ENCODE data around the gene SLC5A10.
"Not testable (repeated sequence)": the region's sequence is repeated elsewhere in the genome, so short reads cannot be mapped to it uniquely, and the experiment has no call there.

SLC5A10 gene

GRCh38 chr17:19005137-19005773 lies 53.3 kb downstream of the SLC5A10 start:
- DNase-seq: no peak

GRCh38 chr17:19005789-19006430 lies 53.9 kb downstream of the SLC5A10 start:
- DNase-seq: no peak

DNA sequence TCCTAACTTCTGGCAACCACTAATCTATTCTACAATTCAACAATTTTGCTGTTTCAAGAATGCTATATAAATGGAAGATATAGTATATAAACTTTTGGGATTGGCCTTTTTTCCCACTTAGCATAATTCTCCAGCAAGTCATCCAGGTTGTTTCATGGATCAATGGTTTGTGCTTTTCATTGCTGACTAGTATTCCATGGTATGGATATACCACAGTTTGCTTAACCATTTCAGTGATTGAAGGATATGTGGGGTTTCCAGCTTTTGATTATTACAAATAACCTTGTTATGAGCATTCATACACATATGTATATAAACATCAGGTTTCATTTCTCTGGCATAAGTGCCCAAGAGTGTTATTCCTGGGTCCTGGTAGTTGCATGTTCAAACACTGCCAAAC lies 54.7 kb downstream of the SLC5A10 start:
- no peak for DNase-seq

GRCh38 chr17:19009970-19010369 lies 58.0 kb downstream of the SLC5A10 start:
- no peak for DNase-seq

GRCh38 chr17:19010729-19011505 lies 59.0 kb downstream of the SLC5A10 start:
- no peak for DNase-seq

DNA sequence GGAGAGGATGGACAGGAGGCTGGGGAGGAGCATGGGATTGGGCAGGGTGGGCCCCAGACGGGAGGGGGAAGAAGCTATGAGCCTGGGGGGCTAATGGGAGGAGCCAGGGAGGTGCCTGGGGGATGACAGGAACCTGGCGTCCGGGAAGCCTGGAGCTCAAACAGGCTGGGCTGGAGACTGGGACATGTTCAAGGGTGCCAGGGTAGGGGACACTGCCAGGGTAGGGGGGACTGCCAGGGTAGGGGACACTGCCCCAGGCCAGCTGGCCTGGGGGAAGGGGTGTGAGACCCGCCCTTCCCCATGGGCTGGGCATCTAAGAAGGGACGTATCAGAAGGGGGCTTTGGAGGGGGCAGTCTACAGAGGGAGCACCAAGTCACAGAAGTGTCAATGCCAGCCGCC lies 59.6 kb downstream of the SLC5A10 start:
- no peak for DNase-seq

DNA sequence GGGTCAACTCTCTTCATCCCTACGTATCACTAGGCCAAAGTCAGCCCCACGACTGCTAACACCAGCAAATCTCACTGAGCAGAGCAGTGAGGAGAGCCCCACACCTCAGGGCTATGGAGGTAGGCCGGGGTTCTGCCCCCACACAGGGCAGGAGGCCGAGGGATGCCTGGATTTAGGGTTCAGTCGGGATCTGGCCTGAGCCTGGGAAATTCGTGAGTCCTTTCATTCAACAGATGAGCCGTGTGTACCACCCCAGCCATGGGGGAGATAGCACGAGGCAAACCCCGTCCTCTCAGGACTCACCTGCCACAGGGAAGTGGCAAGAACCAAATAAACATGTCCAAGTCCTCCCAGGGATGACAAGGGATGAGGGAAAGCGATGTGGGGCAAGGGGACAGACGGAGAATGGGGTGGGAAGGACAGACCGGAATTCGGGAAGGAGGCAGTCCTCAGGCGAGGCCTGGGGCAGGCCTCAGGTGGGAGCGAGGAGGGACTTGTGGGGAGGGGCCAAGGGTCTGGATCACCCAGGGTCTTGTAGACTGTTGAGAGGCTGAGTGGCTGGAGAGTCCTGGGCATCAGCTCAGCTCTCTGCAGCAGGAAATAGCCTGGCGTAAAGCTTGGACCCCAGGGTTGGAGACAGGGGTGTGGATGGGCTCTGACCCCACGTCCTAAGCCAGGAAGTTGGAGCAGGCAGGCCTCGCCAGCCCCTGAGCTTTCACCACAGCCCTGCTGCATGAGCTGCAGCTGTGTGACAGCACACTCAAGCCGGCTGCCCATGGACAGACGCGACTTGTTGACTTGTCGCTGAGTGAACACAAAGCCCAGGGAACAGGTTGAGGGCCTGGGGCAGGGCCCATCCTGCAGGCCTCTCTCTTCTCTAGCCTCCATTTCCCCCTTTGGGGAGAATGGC lies 60.5 kb downstream of the SLC5A10 start:
- DNase-seq: no peak

- DNase-seq: no peak
Measured at GRCh38 chr17:19013226-19013625, 61.3 kb downstream of the SLC5A10 start.

DNA sequence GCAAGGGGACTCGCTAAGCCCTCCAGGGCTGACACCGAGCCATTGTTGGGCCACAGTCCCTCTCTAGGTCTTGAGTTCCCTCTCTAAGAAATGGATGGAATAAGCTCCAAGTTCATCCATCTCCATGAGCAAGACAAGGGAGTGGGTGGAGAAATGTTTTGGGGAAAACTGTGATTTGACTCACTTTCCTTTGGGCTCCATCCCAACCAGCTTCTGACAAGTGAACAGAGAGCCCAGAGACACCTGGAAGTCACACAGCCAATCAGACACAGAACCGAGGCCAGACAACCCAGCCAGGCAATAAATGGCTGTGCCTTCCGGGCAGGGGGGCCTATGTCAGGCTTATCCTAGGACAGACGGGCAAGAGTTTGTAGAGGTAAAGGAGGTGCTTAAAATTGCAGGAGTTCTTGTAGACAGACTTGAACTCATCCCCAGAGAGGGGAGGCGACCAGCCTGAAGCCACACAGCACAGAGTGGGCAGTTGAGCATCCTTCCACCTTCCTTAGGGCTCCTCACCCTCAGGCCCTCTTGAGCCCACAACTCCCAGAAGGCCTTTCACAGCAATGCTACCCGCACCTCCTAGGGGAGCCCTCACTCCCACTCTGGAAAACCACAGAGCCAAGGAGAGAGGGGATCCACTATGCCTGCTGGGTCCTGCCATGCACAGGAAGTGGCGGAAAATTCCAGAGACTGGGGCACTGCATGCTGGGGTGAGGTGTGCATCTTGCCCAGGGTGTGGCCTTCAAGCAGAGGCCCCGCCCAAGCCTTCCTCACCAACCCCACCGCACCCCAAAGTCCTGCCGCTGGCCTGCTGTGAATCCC lies 62.1 kb downstream of the SLC5A10 start:
- no peak for DNase-seq

GRCh38 chr17:19014628-19015215 lies 62.8 kb downstream of the SLC5A10 start:
- no peak for DNase-seq

DNA sequence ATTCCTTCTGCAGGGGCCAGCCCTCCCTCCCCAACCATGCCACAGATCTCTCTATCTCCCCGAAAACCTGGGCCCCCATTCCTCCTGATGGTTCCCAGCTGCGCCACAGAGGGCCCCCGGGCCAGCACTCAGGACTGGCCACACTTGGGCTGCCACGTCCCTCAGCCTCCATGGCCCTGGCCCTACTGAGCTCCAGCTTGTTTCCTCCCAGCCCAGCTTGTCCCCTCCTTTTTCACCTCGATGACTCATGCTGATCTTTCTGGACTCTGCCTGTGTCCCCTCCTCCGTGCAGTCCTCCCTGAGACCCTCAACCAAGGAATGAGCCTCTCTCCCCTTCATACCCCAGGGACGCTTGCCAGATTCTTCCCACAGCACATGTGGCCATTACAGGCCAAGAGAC lies 63.5 kb downstream of the SLC5A10 start:
- DNase-seq: no peak

DNA sequence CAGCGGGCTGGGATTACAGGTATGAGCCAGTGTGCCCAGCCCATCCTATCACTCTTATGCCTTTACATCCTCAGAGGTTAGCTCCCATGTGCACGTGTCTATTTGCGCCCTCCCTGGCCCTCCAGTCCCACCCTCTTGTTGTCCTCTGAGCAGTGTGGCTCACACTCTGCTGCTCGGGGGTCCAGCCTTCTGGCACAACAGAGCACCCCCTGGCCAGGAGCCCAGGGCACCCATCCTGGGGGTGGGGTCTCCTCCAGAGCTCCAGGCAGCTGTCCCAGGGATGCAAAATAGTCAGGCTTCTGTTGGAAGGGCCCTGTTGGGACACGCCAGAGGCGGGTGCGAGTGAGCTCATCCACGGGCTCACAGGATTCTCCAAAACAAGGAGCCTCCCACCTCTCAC lies 64.3 kb downstream of the SLC5A10 start:
- DNase-seq: no peak

- no peak for DNase-seq
Measured at GRCh38 chr17:19016881-19017280, 64.9 kb downstream of the SLC5A10 start.

DNA sequence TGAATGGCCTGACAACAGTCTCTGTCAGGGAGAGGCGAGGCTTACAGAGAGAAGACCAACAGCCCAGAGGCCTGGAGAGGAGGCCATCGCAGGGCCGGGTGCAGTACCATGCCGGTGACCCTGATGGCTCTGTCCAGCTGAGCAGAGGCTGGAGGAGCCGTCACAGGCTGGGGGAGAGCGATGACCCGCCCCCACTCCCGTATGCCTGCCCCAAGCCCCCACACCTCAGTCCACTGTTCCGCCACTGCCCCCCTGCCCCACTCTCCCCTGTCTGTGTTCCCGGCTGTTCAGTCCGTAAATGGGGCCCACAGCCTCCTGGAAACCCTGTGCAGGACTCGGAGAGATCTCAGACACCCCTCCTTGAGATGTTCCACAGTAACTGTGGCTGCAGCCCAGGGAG lies 65.4 kb downstream of the SLC5A10 start:
- DNase-seq: no peak

DNA sequence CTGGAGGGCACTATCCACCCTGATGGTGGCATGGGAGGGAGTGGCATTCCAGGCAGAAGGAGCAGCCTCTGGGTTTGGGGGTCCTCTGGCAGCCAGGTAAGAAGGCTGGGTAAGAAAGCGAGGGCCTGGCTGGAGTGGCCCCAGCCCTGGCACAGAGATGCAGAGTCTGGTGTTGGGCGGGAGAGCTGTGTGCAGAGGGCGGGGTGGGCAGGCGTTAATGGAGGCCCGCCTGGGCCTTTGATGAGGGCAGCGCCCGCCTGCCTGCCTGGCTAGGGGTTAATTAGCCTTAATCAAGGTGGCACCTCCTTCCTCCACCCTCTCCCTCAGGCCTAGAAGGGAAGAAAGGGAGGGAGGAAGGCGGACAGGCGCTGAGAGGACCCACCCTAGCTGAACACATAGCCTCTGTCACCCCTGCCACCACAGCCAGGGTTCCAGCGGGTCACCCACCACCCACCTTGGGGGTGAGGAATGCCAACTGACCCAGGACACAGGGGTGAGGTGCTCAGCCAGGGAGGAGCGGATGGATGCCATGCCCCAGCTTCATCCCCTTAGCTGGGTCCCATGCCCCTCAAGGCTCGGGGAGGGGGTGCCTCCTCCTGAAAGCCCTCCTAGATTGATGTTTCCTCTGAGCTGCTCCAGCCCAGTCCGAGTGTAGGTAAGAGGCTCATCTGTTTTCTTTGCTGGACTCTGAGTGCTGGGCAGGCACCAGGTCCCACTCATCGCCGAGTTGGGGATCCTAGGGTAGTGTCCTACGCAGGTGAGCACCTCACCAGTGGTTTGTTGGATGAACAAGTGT lies 66.0 kb downstream of the SLC5A10 start:
- DNase-seq: no peak

GRCh38 chr17:19018600-19018950 lies 66.6 kb downstream of the SLC5A10 start:
- DNase-seq: no peak

GRCh38 chr17:19019041-19019941 lies 67.3 kb downstream of the SLC5A10 start:
- DNase-seq: no peak

GRCh38 chr17:19020016-19020415 lies 68.1 kb downstream of the SLC5A10 start:
- DNase-seq: no peak

GRCh38 chr17:19021011-19021621 lies 69.2 kb downstream of the SLC5A10 start:
- not testable (repeated sequence) for DNase-seq

Measured in GDM1 (cell line).